Natural killer cell (primary cell): ENCODE results near the gene SRSF2. TPM values are rescaled to one million over a fixed set of nuclear protein-coding genes. Genes with fewer than 3 reads are reported as not detected.

ENCODE experiments used
- ATAC-seq, 3 donors: fragments of 150-1000 bp in 2 of 3; fragments of 200-7000 bp in 1 of 3; cut with Tn5 transposase; 1 replicate in 1 of 3; 2 replicates in 2 of 3; pipeline ENCODE4 v1.10.0; 2021; ENCODE audit warnings: mild to moderate bottlenecking in 2 of 3, moderate library complexity in 2 of 3
- DNase-seq, 2 donors: peaks; one replicate each; pipeline versions ENCODE4 v3.0.0 to v3.0.0-alpha.2; 2013 to 2021; ENCODE audit warnings: mixed read lengths in 1 of 2
- H3K27ac ChIP-seq: one replicate; pipeline ENCODE4 v1.5.1; 2013; ENCODE audit warnings: mild to moderate bottlenecking, low read length
- H3K27me3 ChIP-seq: one replicate; pipeline ENCODE4 v1.6.1; 2013; ENCODE audit warnings: low read length; ENCODE audit not compliant: control insufficient read depth, insufficient read depth
- H3K36me3 ChIP-seq: one replicate; pipeline ENCODE4 v1.6.1; 2013; ENCODE audit warnings: low read length; ENCODE audit not compliant: control insufficient read depth, insufficient read depth
- H3K4me1 ChIP-seq: one replicate; pipeline ENCODE4 v1.6.1; 2013; ENCODE audit warnings: low read length; ENCODE audit not compliant: control insufficient read depth, insufficient read depth
- H3K4me3 ChIP-seq: one replicate; pipeline ENCODE4 v1.5.1; 2013; ENCODE audit warnings: low read length
- H3K9me3 ChIP-seq: one replicate; pipeline ENCODE4 v1.6.1; 2013; ENCODE audit warnings: low read length; ENCODE audit not compliant: control insufficient read depth, insufficient read depth
- H3K27ac Mint-ChIP-seq, 2 donors: one replicate each; pipeline ENCODE4 v1.8.0; 2022; ENCODE audit warnings: mild to moderate bottlenecking in 2 of 2, mixed read lengths in 2 of 2, moderate library complexity in 1 of 2
- H3K27me3 Mint-ChIP-seq, 2 donors: one replicate each; pipeline ENCODE4 v1.8.0; 2022; ENCODE audit warnings: low read depth in 2 of 2, mixed read lengths in 2 of 2
- H3K36me3 Mint-ChIP-seq: one replicate; pipeline ENCODE4 v1.8.0; 2022; ENCODE audit warnings: mixed read lengths
- H3K4me1 Mint-ChIP-seq, 2 donors: one replicate each; pipeline ENCODE4 v1.8.0; 2022; ENCODE audit warnings: mixed read lengths in 2 of 2
- H3K4me3 Mint-ChIP-seq: one replicate; pipeline ENCODE4 v1.8.0; 2022; ENCODE audit warnings: mild to moderate bottlenecking, moderate library complexity, mixed read lengths
- H3K9me3 Mint-ChIP-seq, 2 donors: one replicate each; pipeline ENCODE4 v1.8.0; 2022; ENCODE audit warnings: mixed read lengths in 2 of 2
- CTCF ChIP-seq: fragments of 200-600 bp; IDR thresholded peaks from one replicate; pipeline ENCODE4 v1.8.0; 2022; ENCODE audit warnings: antibody characterized with exemption
- whole genome bisulfite sequencing: methylation state at CpG from one replicate; pipeline ENCODE4 v1.1.7; 2013; ENCODE audit warnings: missing lambda C conversion rate; ENCODE audit not compliant: insufficient coverage; 5-methylcytosine and 5-hydroxymethylcytosine counted together
- intact Hi-C: fragments of 100-400 bp; cut with micrococcal nuclease; formaldehyde crosslinking; loops from one replicate; pipeline ENCODE4 v1.14.2; 2022
- total RNA-seq, 4 donors: library from RNA; stranded (reverse); fragments of 120-200 nt in 1 of 4; gene quantifications; one replicate each; pipeline versions ENCODE4 v1.2.3 to v1.2.4, GENCODE V29; 2013 to 2022

The SRSF2 gene
- total RNA-seq, 3 donors from 2014 or later (not counting 1 experiment from before 2014, with no cell fraction given): 402 to 548 (median 503) TPM

DNA sequence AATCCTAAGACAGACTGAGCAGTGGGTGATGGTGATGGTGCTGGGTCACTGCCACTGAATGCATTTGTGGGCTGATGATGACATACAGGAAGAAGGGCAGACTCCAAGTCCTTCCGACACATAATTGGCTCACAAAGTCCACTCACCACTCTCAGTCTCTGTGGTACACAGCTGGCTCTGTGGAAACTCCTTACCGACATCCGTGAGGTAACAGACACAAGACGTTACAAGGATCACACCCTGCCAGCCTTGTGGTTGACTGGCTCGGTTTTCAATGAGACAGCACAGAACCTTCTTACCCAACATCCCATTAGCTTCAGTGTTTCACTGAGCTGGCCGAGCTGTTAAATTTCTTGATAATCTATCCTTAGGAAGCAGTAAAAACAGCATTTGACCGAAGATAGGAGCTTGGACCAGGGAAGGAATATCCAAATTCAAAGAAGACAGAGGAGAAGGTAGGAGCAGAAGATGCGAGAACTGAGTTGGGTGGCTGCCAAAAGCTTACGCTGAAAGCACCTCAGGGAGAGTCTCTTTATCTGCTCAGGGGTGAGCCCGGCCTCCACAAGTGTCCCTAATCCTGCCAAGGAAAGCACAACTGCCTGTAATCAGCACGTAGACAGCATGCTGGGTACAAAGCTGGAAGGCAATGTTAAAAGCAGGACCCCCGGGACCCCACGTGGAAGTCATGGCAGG lies 20.8 kb downstream of the SRSF2 start:
- Mint-ChIP-seq H3K9me3 (no peaks in the 10 kb centered on the region), H3K4me3 (peak overlapping the region; percentile 89), H3K27ac (peak overlapping the region; percentile 94 to 99), H3K27me3 (no peaks in the 10 kb centered on the region), H3K36me3 (peaks cover 17% of the 10 kb centered on the region), H3K4me1 (peaks cover 31 to 44% of the 10 kb centered on the region in 2 donors)
- peak; percentile 75 to 93 for DNase-seq
- Histone ChIP-seq H3K27me3 (no peaks in the 10 kb centered on the region), H3K36me3 (peaks cover 56% of the 10 kb centered on the region), H3K9me3 (no peaks in the 10 kb centered on the region), H3K4me3 (no peak overlapping the region), H3K4me1 (peaks cover 33% of the 10 kb centered on the region), H3K27ac (peak overlapping the region; percentile 88)
- 61% methylated on average over 13 of the region's 13 CpGs for WGBS
- no peak for TF ChIP-seq CTCF
- ATAC-seq: peak; percentile 84 to 92 (median 84)
- intact Hi-C loops: loop anchor here (1.0 to 5.0 kb wide), 5 partner anchors 10 to 201 kb away; partner anchors contain the start of genes JMJD6, METTL23 and SRSF2

DNA sequence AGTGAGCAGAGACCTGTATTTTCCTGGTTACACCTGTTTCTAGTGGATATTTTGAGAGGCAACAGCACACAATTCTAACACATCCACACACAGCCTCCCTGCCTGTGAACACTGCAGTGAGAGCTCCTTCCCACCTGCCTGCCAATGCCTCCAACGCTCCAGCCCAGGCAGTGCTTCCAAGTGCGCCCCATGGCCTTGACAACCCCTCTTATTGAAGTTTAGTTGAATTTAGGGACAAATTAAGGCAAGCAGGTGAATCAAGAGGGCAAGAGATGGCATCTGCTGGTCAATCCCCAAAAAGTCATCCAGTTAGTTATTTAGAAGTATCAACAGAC lies 21.7 kb downstream of the SRSF2 start:
- H3K27ac ChIP-seq: peak overlapping the region; percentile 86
- intact Hi-C loops: loop anchor here (1.0 to 5.0 kb wide), 3 partner anchors 33 to 192 kb away; no protein-coding TSS in a partner anchor
- Mint-ChIP-seq H3K4me1 (peaks cover 23 to 47% of the 10 kb centered on the region in 2 donors), H3K4me3 (peak overlapping the region; percentile 89), H3K36me3 (peaks cover 9% of the 10 kb centered on the region), H3K9me3 (no peaks in the 10 kb centered on the region), H3K27ac (peak overlapping the region; percentile 94 to 99), H3K27me3 (no peaks in the 10 kb centered on the region)
- no peaks in the 10 kb centered on the region for H3K9me3 ChIP-seq
- H3K4me1 ChIP-seq: peaks cover 37% of the 10 kb centered on the region
- no peak overlapping the region for H3K4me3 ChIP-seq
- no peak for TF ChIP-seq CTCF
- DNase-seq: no peak
- ATAC-seq: no peak
- no peaks in the 10 kb centered on the region for H3K27me3 ChIP-seq
- 90% methylated on average over 2 of the region's 2 CpGs for WGBS
- peaks cover 47% of the 10 kb centered on the region for H3K36me3 ChIP-seq

DNA sequence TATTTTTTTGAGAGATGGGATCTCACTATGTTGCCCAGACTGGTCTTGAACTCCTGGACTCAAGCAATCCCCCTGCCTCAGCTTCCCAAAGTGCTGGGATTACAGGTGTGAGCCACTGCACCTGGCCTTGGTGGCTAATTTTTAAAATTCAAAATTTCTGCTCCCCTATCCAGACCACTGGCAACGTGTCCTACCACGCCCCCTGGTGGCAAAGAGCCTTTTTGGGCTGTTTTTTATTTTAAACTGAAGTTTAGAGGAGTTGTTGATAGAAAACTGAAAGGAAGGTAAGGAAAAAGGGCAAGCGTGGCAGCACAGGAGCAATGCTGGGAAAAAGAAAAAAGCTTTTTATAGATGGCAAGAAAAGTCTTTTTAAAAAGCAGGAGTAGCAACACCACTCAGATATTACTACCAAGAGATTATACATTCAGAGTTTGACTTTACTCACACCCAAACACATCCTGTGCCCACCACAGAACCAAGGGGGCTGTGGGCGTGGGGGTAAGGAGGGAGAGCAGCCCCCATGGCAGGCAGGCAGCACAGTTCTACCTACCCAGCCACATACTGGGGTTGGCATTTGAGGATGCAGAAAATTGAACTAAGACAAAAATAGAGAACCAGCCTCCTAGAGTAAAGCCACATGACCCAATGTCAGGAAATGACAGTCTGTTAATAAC lies 22.2 kb downstream of the SRSF2 start:
- WGBS: 3% methylated on average over 3 of the region's 4 CpGs
- H3K36me3 Mint-ChIP-seq: peaks cover 7% of the 10 kb centered on the region
- peak; percentile 68 to 85 for DNase-seq
- Histone ChIP-seq H3K27ac (peak overlapping the region; percentile 86), H3K27me3 (no peaks in the 10 kb centered on the region), H3K9me3 (no peaks in the 10 kb centered on the region), H3K4me3 (no peak overlapping the region), H3K4me1 (peaks cover 40% of the 10 kb centered on the region), H3K36me3 (peaks cover 42% of the 10 kb centered on the region)
- peaks cover 23 to 47% of the 10 kb centered on the region in 2 donors for H3K4me1 Mint-ChIP-seq
- H3K9me3 Mint-ChIP-seq: no peaks in the 10 kb centered on the region
- TF ChIP-seq CTCF: peak; percentile 93
- H3K27ac Mint-ChIP-seq: peak overlapping the region; percentile 94 to 99
- no peak for ATAC-seq
- H3K27me3 Mint-ChIP-seq: no peaks in the 10 kb centered on the region
- intact Hi-C loops: loop anchor here (1.0 to 5.0 kb wide), 3 partner anchors 33 to 192 kb away; no protein-coding TSS in a partner anchor
- H3K4me3 Mint-ChIP-seq: peak overlapping the region; percentile 89
